ENCODE results near the gene TMEM147.

Gene TMEM147

DNA sequence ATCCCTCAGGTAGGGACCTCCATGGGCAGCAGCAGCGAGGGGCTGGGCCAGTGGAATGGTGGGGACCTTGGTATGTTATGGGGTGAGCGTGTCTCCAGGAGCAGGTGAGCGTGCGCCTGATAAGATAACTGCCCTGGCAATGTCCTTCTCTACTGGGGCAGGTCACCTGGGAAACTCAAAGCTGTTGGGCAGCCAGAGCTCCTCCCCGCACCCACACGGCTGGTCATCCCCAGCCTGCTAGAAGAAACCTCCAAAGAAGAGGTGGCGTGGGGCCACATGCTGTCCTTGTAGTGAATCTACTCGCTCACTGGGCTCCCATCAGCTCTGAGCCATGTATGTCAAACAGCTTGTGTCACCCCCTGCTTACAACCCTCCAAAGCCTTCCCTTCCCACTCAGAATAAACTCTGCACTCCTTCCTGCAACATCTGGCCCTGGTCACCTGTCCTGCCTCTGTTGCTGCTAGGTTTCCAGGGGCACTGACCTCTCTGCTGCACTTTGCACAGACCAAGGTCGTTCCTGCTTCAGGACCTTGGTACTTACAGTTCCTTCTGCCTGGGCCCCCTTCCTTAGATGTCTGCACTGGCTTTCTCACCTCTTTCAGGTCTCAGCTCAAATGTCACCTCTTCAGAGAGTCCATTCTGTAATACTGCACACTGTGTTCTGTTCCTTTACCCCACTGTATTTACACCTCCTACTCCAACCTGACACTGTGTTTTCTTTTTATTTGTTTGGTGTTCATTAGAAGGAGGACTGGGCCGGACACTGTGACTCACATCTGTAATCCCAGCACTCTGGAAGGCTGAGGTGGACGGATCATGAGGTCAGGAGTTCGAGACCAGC, 19.8 kb downstream of the TMEM147 start:
- Histone ChIP-seq H3K4me1 (ENCODE audit: insufficient read depth, low read length, severe bottlenecking) (no peaks in the 10 kb centered on the region), H3K4me3 (ENCODE audit: low read depth, low read length, poor library complexity, severe bottlenecking) (no peak overlapping the region), H2AFZ (ENCODE audit: low read length) (no peak overlapping the region), H3K27ac (ENCODE audit: low read depth, low read length, poor library complexity, severe bottlenecking) (no peak overlapping the region), H3K9ac (ENCODE audit: low read length) (no peak overlapping the region), H3K79me2 (ENCODE audit: insufficient read depth, low read length) (no peaks in the 10 kb centered on the region), H3K9me3 (ENCODE audit: low read length) (no peaks in the 10 kb centered on the region), H3F3A (ENCODE audit: insufficient read depth, low read length) (no peaks in the 10 kb centered on the region), H3K27me3 (ENCODE audit: insufficient read depth, low read length) (no peaks in the 10 kb centered on the region), H3K9me2 (ENCODE audit: low read depth, low read length) (no peaks in the 10 kb centered on the region), H4K20me1 (ENCODE audit: insufficient read depth, low read length) (no peaks in the 10 kb centered on the region), H3K36me3 (ENCODE audit: insufficient read depth, low read length) (no peaks in the 10 kb centered on the region), H3K4me2 (ENCODE audit: low read length) (no peak overlapping the region)
- TF ChIP-seq EZH2 (IDR thresholded peaks at IDR 0.05; ENCODE audit: borderline replicate concordance, low read length) = no peak
- TF ChIP-seq, protein P1, sequence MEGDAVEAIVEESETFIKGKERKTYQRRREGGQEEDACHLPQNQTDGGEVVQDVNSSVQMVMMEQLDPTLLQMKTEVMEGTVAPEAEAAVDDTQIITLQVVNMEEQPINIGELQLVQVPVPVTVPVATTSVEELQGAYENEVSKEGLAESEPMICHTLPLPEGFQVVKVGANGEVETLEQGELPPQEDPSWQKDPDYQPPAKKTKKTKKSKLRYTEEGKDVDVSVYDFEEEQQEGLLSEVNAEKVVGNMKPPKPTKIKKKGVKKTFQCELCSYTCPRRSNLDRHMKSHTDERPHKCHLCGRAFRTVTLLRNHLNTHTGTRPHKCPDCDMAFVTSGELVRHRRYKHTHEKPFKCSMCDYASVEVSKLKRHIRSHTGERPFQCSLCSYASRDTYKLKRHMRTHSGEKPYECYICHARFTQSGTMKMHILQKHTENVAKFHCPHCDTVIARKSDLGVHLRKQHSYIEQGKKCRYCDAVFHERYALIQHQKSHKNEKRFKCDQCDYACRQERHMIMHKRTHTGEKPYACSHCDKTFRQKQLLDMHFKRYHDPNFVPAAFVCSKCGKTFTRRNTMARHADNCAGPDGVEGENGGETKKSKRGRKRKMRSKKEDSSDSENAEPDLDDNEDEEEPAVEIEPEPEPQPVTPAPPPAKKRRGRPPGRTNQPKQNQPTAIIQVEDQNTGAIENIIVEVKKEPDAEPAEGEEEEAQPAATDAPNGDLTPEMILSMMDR (IDR thresholded peaks at IDR 0.05; ENCODE audit: low read length) = no peak

DNA sequence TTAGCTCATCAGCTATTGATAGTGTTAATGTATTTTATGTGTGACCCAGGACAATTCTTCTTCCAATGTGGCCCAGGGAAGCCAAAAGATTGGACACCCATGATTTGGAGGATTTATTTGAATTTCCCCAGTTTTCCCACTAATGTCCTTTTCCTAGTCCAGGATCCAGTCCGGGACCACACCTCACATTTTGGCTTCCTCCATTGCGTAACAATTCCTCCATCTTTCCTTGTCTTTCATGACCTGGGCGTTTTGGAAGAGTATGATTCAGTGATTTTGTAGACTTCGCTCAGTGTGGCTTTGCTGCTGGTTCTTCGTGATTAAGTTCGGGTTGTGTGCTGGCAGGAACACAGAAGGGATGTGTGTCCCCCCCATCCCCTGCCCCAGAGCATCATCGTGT, 21.3 kb downstream of the TMEM147 start:
- Histone ChIP-seq H3K36me3 (ENCODE audit: insufficient read depth, low read length) (no peaks in the 10 kb centered on the region), H3K4me1 (ENCODE audit: insufficient read depth, low read length, severe bottlenecking) (no peaks in the 10 kb centered on the region), H3K27ac (ENCODE audit: low read depth, low read length, poor library complexity, severe bottlenecking) (no peak overlapping the region), H3K4me2 (ENCODE audit: low read length) (no peak overlapping the region), H2AFZ (ENCODE audit: low read length) (no peak overlapping the region), H3K9me3 (ENCODE audit: low read length) (no peaks in the 10 kb centered on the region), H3K9me2 (ENCODE audit: low read depth, low read length) (no peaks in the 10 kb centered on the region), H3K4me3 (ENCODE audit: low read depth, low read length, poor library complexity, severe bottlenecking) (no peak overlapping the region), H3K27me3 (ENCODE audit: insufficient read depth, low read length) (no peaks in the 10 kb centered on the region), H4K20me1 (ENCODE audit: insufficient read depth, low read length) (no peaks in the 10 kb centered on the region), H3K9ac (ENCODE audit: low read length) (no peak overlapping the region), H3K79me2 (ENCODE audit: insufficient read depth, low read length) (no peaks in the 10 kb centered on the region), H3F3A (ENCODE audit: insufficient read depth, low read length) (no peaks in the 10 kb centered on the region)
- TF ChIP-seq EZH2 (IDR thresholded peaks at IDR 0.05; ENCODE audit: borderline replicate concordance, low read length) = no peak

DNA sequence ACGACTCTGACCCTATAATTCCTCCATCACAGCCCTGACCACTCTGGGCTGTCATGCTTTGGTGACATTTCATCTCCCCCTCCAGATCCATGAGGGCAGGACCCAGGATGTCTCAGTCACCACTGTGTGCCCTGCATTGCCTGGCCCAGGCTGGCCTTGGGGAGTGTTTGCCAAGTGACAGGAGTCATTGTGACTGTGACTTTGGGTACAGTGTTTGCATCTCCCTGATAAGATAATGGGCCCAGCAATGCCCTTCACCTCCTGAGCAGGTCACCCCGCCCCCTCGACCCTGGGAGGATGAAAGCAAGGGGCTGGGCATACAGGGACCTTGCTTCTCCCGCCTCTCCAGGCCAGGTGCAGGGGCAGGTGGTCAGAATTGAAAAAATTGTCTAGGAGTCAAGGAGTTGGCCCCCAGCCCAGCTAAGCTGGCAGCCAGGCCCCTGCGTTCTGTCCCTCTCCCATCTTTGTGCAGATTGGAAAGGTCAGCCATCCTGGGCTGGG, 23.9 kb downstream of the TMEM147 start:
- Histone ChIP-seq H4K20me1 (ENCODE audit: insufficient read depth, low read length) (no peaks in the 10 kb centered on the region), H3K9me2 (ENCODE audit: low read depth, low read length) (no peaks in the 10 kb centered on the region), H3F3A (ENCODE audit: insufficient read depth, low read length) (no peaks in the 10 kb centered on the region), H3K4me1 (ENCODE audit: insufficient read depth, low read length, severe bottlenecking) (no peaks in the 10 kb centered on the region), H3K27ac (ENCODE audit: low read depth, low read length, poor library complexity, severe bottlenecking) (no peak overlapping the region), H3K9ac (ENCODE audit: low read length) (no peak overlapping the region), H3K9me3 (ENCODE audit: low read length) (no peaks in the 10 kb centered on the region), H3K36me3 (ENCODE audit: insufficient read depth, low read length) (no peaks in the 10 kb centered on the region), H2AFZ (ENCODE audit: low read length) (no peak overlapping the region), H3K79me2 (ENCODE audit: insufficient read depth, low read length) (no peaks in the 10 kb centered on the region), H3K27me3 (ENCODE audit: insufficient read depth, low read length) (no peaks in the 10 kb centered on the region), H3K4me3 (ENCODE audit: low read depth, low read length, poor library complexity, severe bottlenecking) (no peak overlapping the region), H3K4me2 (ENCODE audit: low read length) (no peak overlapping the region)
- TF ChIP-seq EZH2 (IDR thresholded peaks at IDR 0.05; ENCODE audit: borderline replicate concordance, low read length) = no peak
- TF ChIP-seq, protein P1 (IDR thresholded peaks at IDR 0.05; ENCODE audit: low read length) = no peak

All from OCI-LY1 (cell line).